ENCODE results near the gene SNAP23. TPM values are rescaled to one million over a fixed set of nuclear protein-coding genes. Genes with fewer than 3 reads are reported as not detected.

Gene SNAP23
- total RNA-seq, 1 experiment from 2014 or later: 137 TPM

- no peak overlapping the region for H3K4me2 ChIP-seq (ENCODE audit: low read depth, low read length, poor library complexity, severe bottlenecking)
- no peak overlapping the region for H3K27ac ChIP-seq (ENCODE audit: low read length)
- no peaks in the 10 kb centered on the region for H3K4me1 ChIP-seq (ENCODE audit: low read length)
- peaks cover 44% of the 10 kb centered on the region for H3K36me3 ChIP-seq (ENCODE audit: insufficient read depth, low read length)
- H4K20me1 ChIP-seq (ENCODE audit: insufficient read depth, low read depth, low read length): no peaks in the 10 kb centered on the region
- DNase-seq: no peak
- no peaks in the 10 kb centered on the region for H3K27me3 ChIP-seq (ENCODE audit: low read length)
- H3K9me3 ChIP-seq (ENCODE audit: low read length): no peaks in the 10 kb centered on the region
- no peak overlapping the region for H3K4me3 ChIP-seq (ENCODE audit: low read length)
- H3K79me2 ChIP-seq (ENCODE audit: low read length): no peaks in the 10 kb centered on the region
- H3K9me2 ChIP-seq (replicated peaks; ENCODE audit: insufficient read depth, low read length): no peaks in the 10 kb centered on the region
- no peak overlapping the region for H3K9ac ChIP-seq (ENCODE audit: low read length)
- no peak overlapping the region for H2AFZ ChIP-seq (ENCODE audit: low read length)
Measured at GRCh38 chr15:42533246-42533645, 37.8 kb downstream of the SNAP23 start.

DNA sequence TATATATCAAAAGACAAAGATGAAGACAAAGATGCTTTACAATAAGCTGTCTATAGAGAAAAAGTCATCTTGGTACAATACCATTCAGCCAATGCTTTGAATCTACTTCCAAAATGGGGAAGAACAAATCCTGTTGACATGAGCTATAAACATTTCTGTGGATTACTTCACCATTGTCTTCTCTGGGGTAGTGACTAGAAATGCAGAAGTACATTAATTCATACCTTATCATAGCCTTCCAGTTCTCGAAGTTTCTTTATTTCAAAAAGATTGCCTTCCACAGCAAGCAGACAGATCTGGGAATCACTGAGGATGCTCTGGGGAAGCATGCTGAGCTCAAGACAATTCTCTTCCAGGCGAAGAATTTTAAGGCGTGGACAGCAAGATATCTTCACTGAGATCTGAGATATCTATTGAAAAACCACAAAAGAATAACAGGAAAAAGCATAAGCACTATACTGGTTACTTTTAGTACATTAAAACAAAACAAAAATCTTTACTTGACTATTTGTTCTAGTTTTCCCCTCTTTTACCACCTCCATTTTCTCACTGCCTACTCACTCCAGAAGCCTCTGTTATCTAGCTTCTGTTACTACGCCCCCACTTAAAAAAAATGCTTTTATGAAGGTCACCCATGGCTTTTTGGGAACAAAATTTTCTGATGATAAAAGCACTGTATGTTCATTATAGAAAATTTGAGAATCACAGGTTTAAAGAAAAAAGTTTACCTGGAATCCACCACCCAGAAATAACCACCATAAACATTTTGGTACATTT, 49.6 kb downstream of the SNAP23 start:
- no peaks in the 10 kb centered on the region for H3K27me3 ChIP-seq (ENCODE audit: low read length)

DNA sequence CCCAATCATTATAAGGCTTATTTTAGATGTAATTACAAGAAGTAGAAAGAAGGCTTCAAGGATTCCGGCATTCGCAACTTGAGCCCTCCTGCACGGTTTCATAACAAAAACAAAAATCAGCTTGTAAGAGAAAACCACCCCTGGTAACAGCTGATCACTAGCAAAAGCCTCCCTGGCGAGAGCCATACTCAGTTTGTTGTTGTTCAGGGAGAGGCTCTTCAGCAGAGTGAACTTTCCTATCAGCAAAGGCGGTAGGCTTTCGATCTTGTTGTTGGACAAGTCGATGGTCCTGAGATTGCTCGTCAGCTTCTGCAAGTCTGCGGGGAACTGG, 52.4 kb downstream of the SNAP23 start:
- Histone ChIP-seq H3K4me2 (ENCODE audit: low read depth, low read length, poor library complexity, severe bottlenecking) (peak overlapping the region; percentile 96), H2AFZ (ENCODE audit: low read length) (peak overlapping the region; percentile 97; the same call in 1 of the 2 replicates), H3K27me3 (ENCODE audit: low read length) (no peaks in the 10 kb centered on the region), H3K9me2 (replicated peaks; ENCODE audit: insufficient read depth, low read length) (no peaks in the 10 kb centered on the region), H3K27ac (ENCODE audit: low read length) (no peak overlapping the region), H3K4me3 (ENCODE audit: low read length) (peak overlapping the region; percentile 100), H4K20me1 (ENCODE audit: insufficient read depth, low read depth, low read length) (no peaks in the 10 kb centered on the region), H3K79me2 (ENCODE audit: low read length) (peaks cover 78% of the 10 kb centered on the region), H3K36me3 (ENCODE audit: insufficient read depth, low read length) (peaks cover 11% of the 10 kb centered on the region; the same call in 1 of the 2 replicates), H3K9me3 (ENCODE audit: low read length) (no peaks in the 10 kb centered on the region), H3K4me1 (ENCODE audit: low read length) (peaks cover 44% of the 10 kb centered on the region), H3K9ac (ENCODE audit: low read length) (peak overlapping the region; percentile 98)
- peak; percentile 45 for DNase-seq

More for the DNA sequence above, 49.6 kb downstream of the SNAP23 start:
- Histone ChIP-seq H3K27ac (ENCODE audit: low read length) (no peak overlapping the region), H3K36me3 (ENCODE audit: insufficient read depth, low read length) (peaks cover 7% of the 10 kb centered on the region; the same call in 1 of the 2 replicates), H3K9me3 (ENCODE audit: low read length) (no peaks in the 10 kb centered on the region), H4K20me1 (ENCODE audit: insufficient read depth, low read depth, low read length) (no peaks in the 10 kb centered on the region), H3K4me2 (ENCODE audit: low read depth, low read length, poor library complexity, severe bottlenecking) (peak overlapping the region; percentile 96), H3K79me2 (ENCODE audit: low read length) (peaks cover 50% of the 10 kb centered on the region), H2AFZ (ENCODE audit: low read length) (no peak overlapping the region), H3K9ac (ENCODE audit: low read length) (no peak overlapping the region), H3K4me3 (ENCODE audit: low read length) (no peak overlapping the region), H3K9me2 (replicated peaks; ENCODE audit: insufficient read depth, low read length) (no peaks in the 10 kb centered on the region), H3K4me1 (ENCODE audit: low read length) (peaks cover 30% of the 10 kb centered on the region)
- no peak for DNase-seq

- Histone ChIP-seq H3K27me3 (ENCODE audit: low read length) (no peaks in the 10 kb centered on the region), H3K4me3 (ENCODE audit: low read length) (peak within 1 kb of the TSS; percentile 100), H3K79me2 (ENCODE audit: low read length) (peaks cover 84% of the 10 kb centered on the region), H3K4me2 (ENCODE audit: low read depth, low read length, poor library complexity, severe bottlenecking) (peak within 1 kb of the TSS; percentile 96), H3K9me2 (replicated peaks; ENCODE audit: insufficient read depth, low read length) (no peaks in the 10 kb centered on the region), H3K4me1 (ENCODE audit: low read length) (peaks cover 44% of the 10 kb centered on the region), H2AFZ (ENCODE audit: low read length) (peak within 1 kb of the TSS; percentile 97), H4K20me1 (ENCODE audit: insufficient read depth, low read depth, low read length) (no peaks in the 10 kb centered on the region), H3K27ac (ENCODE audit: low read length) (peak within 1 kb of the TSS; percentile 77), H3K9ac (ENCODE audit: low read length) (peak within 1 kb of the TSS; percentile 98), H3K36me3 (ENCODE audit: insufficient read depth, low read length) (peaks cover 12% of the 10 kb centered on the region; the same call in 1 of the 2 replicates), H3K9me3 (ENCODE audit: low read length) (no peaks in the 10 kb centered on the region)
- peak; percentile 95 for DNase-seq
Measured at GRCh38 chr15:42548249-42549031, 53.0 kb downstream of the SNAP23 start, which contains the start of the genes HAUS2 and LRRC57. Gene HAUS2, plus strand, starts transcription at chr15:42548838. Its CDS starts 35 bp downstream, at chr15:42548873. Gene LRRC57, minus strand, starts transcription at chr15:42548793. Its CDS starts 359 bp downstream, at chr15:42548434.

DNA sequence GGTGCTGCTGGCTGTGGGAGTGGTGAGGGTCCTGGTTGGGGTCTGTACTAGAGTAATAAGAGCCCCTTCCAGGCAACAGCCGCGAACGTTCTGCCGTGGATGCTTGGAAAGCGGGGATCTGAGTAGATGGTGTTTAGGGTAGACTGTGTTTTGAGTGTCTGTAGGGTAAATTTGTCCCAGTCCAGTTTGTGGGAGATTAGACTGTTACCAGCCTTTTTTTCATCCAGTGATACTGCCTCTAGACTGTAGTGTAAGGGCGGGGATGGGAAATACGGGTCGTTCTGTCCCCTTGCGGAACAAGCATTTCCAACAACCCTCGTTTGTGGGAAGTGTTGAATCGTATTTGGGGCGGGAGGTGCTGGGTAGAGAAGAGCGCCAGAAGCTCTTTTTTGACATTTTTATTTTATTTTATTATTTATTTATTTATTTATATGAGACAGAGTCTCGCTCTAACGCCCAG, 53.6 kb downstream of the SNAP23 start:
- H3K79me2 ChIP-seq (ENCODE audit: low read length): peaks cover 90% of the 10 kb centered on the region
- H3K36me3 ChIP-seq (ENCODE audit: insufficient read depth, low read length): peaks cover 18% of the 10 kb centered on the region; the same call in 1 of the 2 replicates

GRCh38 chr15:42549741-42550392, 54.4 kb downstream of the SNAP23 start:
- Histone ChIP-seq H3K4me1 (ENCODE audit: low read length) (peaks cover 44% of the 10 kb centered on the region), H3K9ac (ENCODE audit: low read length) (peak overlapping the region; percentile 98), H2AFZ (ENCODE audit: low read length) (no peak overlapping the region)

More for the DNA sequence above, 53.6 kb downstream of the SNAP23 start:
- Histone ChIP-seq H3K9me2 (replicated peaks; ENCODE audit: insufficient read depth, low read length) (no peaks in the 10 kb centered on the region), H4K20me1 (ENCODE audit: insufficient read depth, low read depth, low read length) (no peaks in the 10 kb centered on the region), H3K27ac (ENCODE audit: low read length) (peak overlapping the region; percentile 77), H3K9me3 (ENCODE audit: low read length) (no peaks in the 10 kb centered on the region), H3K9ac (ENCODE audit: low read length) (peak overlapping the region; percentile 98), H3K27me3 (ENCODE audit: low read length) (no peaks in the 10 kb centered on the region), H3K4me2 (ENCODE audit: low read depth, low read length, poor library complexity, severe bottlenecking) (peak overlapping the region; percentile 96), H3K4me1 (ENCODE audit: low read length) (peaks cover 44% of the 10 kb centered on the region), H2AFZ (ENCODE audit: low read length) (peak overlapping the region; percentile 97; the same call in 1 of the 2 replicates), H3K4me3 (ENCODE audit: low read length) (peak overlapping the region; percentile 100)
- peak; percentile 79 for DNase-seq

DNA sequence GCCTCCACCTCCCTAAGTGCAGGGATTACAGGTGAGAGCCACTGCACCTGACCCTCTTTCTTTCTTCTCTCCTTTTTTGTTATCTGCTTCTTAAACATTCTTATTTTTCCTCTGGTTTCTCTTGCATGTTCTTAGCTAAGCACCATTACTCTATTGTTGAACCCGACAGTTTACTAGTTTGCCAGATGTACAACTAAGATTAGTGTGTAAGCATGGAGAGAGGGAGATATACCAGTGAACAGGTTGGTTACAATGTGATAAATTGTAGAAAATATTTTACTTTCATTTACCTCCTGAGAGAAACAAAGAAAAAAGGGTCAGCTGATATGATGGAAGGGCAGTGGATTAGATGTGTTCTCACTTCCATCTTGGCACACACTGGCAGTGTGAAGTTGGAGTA, 58.1 kb downstream of the SNAP23 start:
- Histone ChIP-seq H2AFZ (ENCODE audit: low read length) (no peak overlapping the region), H3K4me2 (ENCODE audit: low read depth, low read length, poor library complexity, severe bottlenecking) (no peak overlapping the region), H4K20me1 (ENCODE audit: insufficient read depth, low read depth, low read length) (no peaks in the 10 kb centered on the region), H3K9me3 (ENCODE audit: low read length) (no peaks in the 10 kb centered on the region), H3K9me2 (replicated peaks; ENCODE audit: insufficient read depth, low read length) (no peaks in the 10 kb centered on the region), H3K4me1 (ENCODE audit: low read length) (peaks cover 19% of the 10 kb centered on the region), H3K9ac (ENCODE audit: low read length) (no peak overlapping the region), H3K4me3 (ENCODE audit: low read length) (no peak overlapping the region), H3K36me3 (ENCODE audit: insufficient read depth, low read length) (peaks cover 20% of the 10 kb centered on the region; the same call in 1 of the 2 replicates), H3K27ac (ENCODE audit: low read length) (no peak overlapping the region), H3K79me2 (ENCODE audit: low read length) (peaks cover 89% of the 10 kb centered on the region), H3K27me3 (ENCODE audit: low read length) (no peaks in the 10 kb centered on the region)
- DNase-seq: no peak

More at GRCh38 chr15:42549741-42550392, 54.4 kb downstream of the SNAP23 start:
- Histone ChIP-seq H3K79me2 (ENCODE audit: low read length) (peaks cover 97% of the 10 kb centered on the region), H3K4me2 (ENCODE audit: low read depth, low read length, poor library complexity, severe bottlenecking) (peak overlapping the region; percentile 96), H3K9me2 (replicated peaks; ENCODE audit: insufficient read depth, low read length) (no peaks in the 10 kb centered on the region), H3K27me3 (ENCODE audit: low read length) (no peaks in the 10 kb centered on the region), H3K36me3 (ENCODE audit: insufficient read depth, low read length) (peaks cover 24% of the 10 kb centered on the region; the same call in 1 of the 2 replicates), H3K27ac (ENCODE audit: low read length) (peak overlapping the region; percentile 77), H3K4me3 (ENCODE audit: low read length) (peak overlapping the region; percentile 100), H3K9me3 (ENCODE audit: low read length) (no peaks in the 10 kb centered on the region), H4K20me1 (ENCODE audit: insufficient read depth, low read depth, low read length) (no peaks in the 10 kb centered on the region)
- DNase-seq: peak; percentile 56

All from Karpas-422 (cell line).